ENCODE results near the gene AP2A2.

GRCh38 chr11:913043-913442 is 12.6 kb upstream of the AP2A2 start:
- TF ChIP-seq CTCF (IDR thresholded peaks at IDR 0.05; ENCODE audit: insufficient read depth, low read depth, low read length) (no peak), EZH2 (IDR thresholded peaks at IDR 0.05; ENCODE audit: insufficient read depth, low read length) (no peak)
